K562 (cell line): ENCODE data around the gene SPHK2. TPM values are rescaled to one million over a fixed set of nuclear protein-coding genes. Genes with fewer than 3 reads are reported as not detected.

Source experiments
- ATAC-seq: fragments of 200-7000 bp; cut with Tn5 transposase; 3 replicates; pipeline ENCODE4 v1.9.1; 2020; ENCODE audit warnings: moderate library complexity
- BruUV-seq: library from RNA; stranded (reverse); fragments of 400-500 nt; replicated peaks from 2 replicates; lab custom pipeline; 2021; lab: Mats Ljungman, UMichigan
- CTCF ChIA-PET: fragments of 300-600 bp; formaldehyde crosslinking; extraction: SDS; loops from one replicate; lab custom pipeline; 2021; ENCODE audit warnings: low intra/inter-chr PET ratio; lab: Yijun Ruan, JAX
- POLR2A ChIA-PET: fragments of 300-600, 350-650 bp; sonication (Branson Sonifier 250); formaldehyde crosslinking; extraction: SDS; loops from one replicate; lab custom pipeline; 2021; ENCODE audit warnings: antibody characterized with exemption, inconsistent platforms; lab: Yijun Ruan, JAX
- DNase-seq, 4 experiments: peaks; one replicate each; pipeline versions ENCODE4 v3.0.0 to v3.0.0-alpha.2; 2011 to 2018; ENCODE audit warnings: low spot score in 3 of 4, mixed read lengths in 3 of 4; ENCODE audit errors: extremely low read depth in 1 of 4
- FAIRE-seq: peaks from 2 replicates; lab custom pipeline; 2011; peaks lifted over from hg19 to GRCh38; lab: Jason Lieb, UNC
- H2AFZ ChIP-seq: 2 replicates; pipeline ENCODE4 v1.6.0; 2011; ENCODE audit warnings: low read depth, low read length, control low read depth, inconsistent platforms
- H3K27ac ChIP-seq: fragments of 200-600 bp; 3 replicates; pipeline ENCODE4 v1.8.0; 2011; ENCODE audit warnings: low read depth, mild to moderate bottlenecking, control low read depth, inconsistent platforms, low read length, moderate library complexity, mixed read lengths; ENCODE audit errors: extremely low read depth
- H3K27me3 ChIP-seq, 2 experiments: fragments of 300-600 bp in 1 of 2; 2 replicates in 1 of 2; 3 replicates in 1 of 2; pipeline versions ENCODE4 v1.6.0 to v1.8.0; 2011; ENCODE audit warnings: inconsistent platforms in 2 of 2, low read length in 2 of 2, mild to moderate bottlenecking in 1 of 2, mixed read lengths in 1 of 2, moderate library complexity in 1 of 2; ENCODE audit not compliant: control insufficient read depth in 2 of 2, insufficient read depth in 2 of 2
- H3K36me3 ChIP-seq: fragments of 300-600 bp; 3 replicates; pipeline ENCODE4 v1.8.0; 2011; ENCODE audit warnings: mild to moderate bottlenecking, low read length, inconsistent platforms; ENCODE audit not compliant: control insufficient read depth, insufficient read depth
- H3K4me1 ChIP-seq, 2 experiments: fragments of 200-600 bp in 1 of 2; replicated peaks in 1 of 2; 2 replicates in 1 of 2; 3 replicates in 1 of 2; pipeline versions ENCODE4 v1.5.1 to v1.8.0; 2011; ENCODE audit warnings: inconsistent platforms in 2 of 2, low read length in 2 of 2, mild to moderate bottlenecking in 1 of 2, mixed read lengths in 1 of 2, moderate library complexity in 1 of 2; ENCODE audit not compliant: control insufficient read depth in 2 of 2, insufficient read depth in 2 of 2
- H3K4me2 ChIP-seq: 2 replicates; pipeline ENCODE4 v1.6.1; 2011; ENCODE audit warnings: low read length, control low read depth, inconsistent platforms, mixed read lengths; ENCODE audit not compliant: insufficient read depth
- H3K4me3 ChIP-seq: fragments of 200-600 bp; sonication (generic), shearing (Covaris generic); 2 replicates; pipeline ENCODE4 v1.5.1; 2016; ENCODE audit warnings: control low read depth, inconsistent platforms
- H3K79me2 ChIP-seq: fragments of 200-600 bp; 3 replicates; pipeline ENCODE4 v1.8.0; 2011; ENCODE audit warnings: low read length, inconsistent platforms; ENCODE audit not compliant: control insufficient read depth, insufficient read depth
- H3K9ac ChIP-seq, 2 experiments: 2 replicates each; pipeline versions ENCODE4 v1.6.0 to v1.6.1; 2011; ENCODE audit warnings: low read depth in 2 of 2, low read length in 2 of 2, control low read depth in 1 of 2, inconsistent platforms in 1 of 2, mild to moderate bottlenecking in 1 of 2, mixed read lengths in 1 of 2; ENCODE audit not compliant: insufficient read depth in 1 of 2
- H3K9me1 ChIP-seq: one replicate; pipeline ENCODE4 v1.6.0; 2011; ENCODE audit warnings: inconsistent platforms, mild to moderate bottlenecking, low read length, moderate library complexity; ENCODE audit not compliant: control insufficient read depth, insufficient read depth
- H3K9me3 ChIP-seq: replicated peaks from 2 replicates; pipeline ENCODE4 v1.5.1; 2011; ENCODE audit warnings: low read depth, low read length, inconsistent platforms; ENCODE audit not compliant: control insufficient read depth, insufficient read depth
- H4K20me1 ChIP-seq: replicated peaks from 2 replicates; pipeline ENCODE4 v1.6.1; 2011; ENCODE audit warnings: low read length, inconsistent platforms, mixed read lengths; ENCODE audit not compliant: control insufficient read depth, insufficient read depth
- CEBPB ChIP-seq: fragments of 450-650 bp; IDR thresholded peaks from 2 replicates; pipeline ENCODE4 v1.6.1; 2016; ENCODE audit warnings: missing genetic modification characterization, missing compliant biosample characterization
- CEBPG ChIP-seq, 3 experiments: fragments of 200-800 bp in 1 of 3; sonication (Bioruptor generic) in 1 of 3; sonication (generic) in 1 of 3; formaldehyde crosslinking in 1 of 3; IDR thresholded peaks in 2 of 3; conservative IDR thresholded peaks in 1 of 3; 2 replicates each; pipeline versions ENCODE4 v1.6.1 to v1.8.0; 2016 to 2022; ENCODE audit warnings: missing compliant biosample characterization in 2 of 3, missing genetic modification characterization in 2 of 3, mild to moderate bottlenecking in 1 of 3, missing genetic modification reagents in 1 of 3
- DEAF1 ChIP-seq: fragments of 450-650 bp; formaldehyde crosslinking; IDR thresholded peaks from 2 replicates; pipeline ENCODE4 v1.4.0; 2020; ENCODE audit warnings: mild to moderate bottlenecking, moderate library complexity
- E2F3 ChIP-seq: fragments of 250-450 bp; sonication (Bioruptor Pico); IDR thresholded peaks from 2 replicates; pipeline ENCODE4 v1.4.0; 2020; ENCODE audit warnings: mild to moderate bottlenecking
- RFX5 ChIP-seq: IDR thresholded peaks from 2 replicates; pipeline ENCODE4 v1.6.1; 2011; ENCODE audit warnings: low read depth, mild to moderate bottlenecking, improper control_type of control experiment, low read length
- ZNF696 ChIP-seq: fragments of 250-450 bp; sonication (Bioruptor Pico); conservative IDR thresholded peaks from 2 replicates; pipeline ENCODE4 v1.4.0; 2020; ENCODE audit warnings: mild to moderate bottlenecking, moderate library complexity
- ZNF76 ChIP-seq: fragments of 250-450 bp; sonication (Bioruptor Pico); IDR thresholded peaks from 2 replicates; pipeline ENCODE4 v1.4.0; 2020; ENCODE audit warnings: mild to moderate bottlenecking, moderate library complexity, borderline replicate concordance
- whole genome bisulfite sequencing: fragments of 100-300 bp; shearing (Covaris generic); methylation state at CpG from one replicate; pipeline ENCODE4 v1.1.6; 2016; ENCODE audit warnings: low coverage, mixed read lengths; ENCODE audit not compliant: insufficient coverage; ENCODE audit errors: missing lambda C conversion rate; 5-methylcytosine and 5-hydroxymethylcytosine counted together
- in situ Hi-C: fragments of 300-500 bp; cut with MboI; formaldehyde crosslinking; loops from 4 replicates; pipeline ENCODE4 v1.15.0; 2018; ENCODE audit warnings: inconsistent platforms, mixed read lengths
- intact Hi-C: fragments of 100-400 bp; cut with micrococcal nuclease; formaldehyde crosslinking; loops from 2 replicates; pipeline ENCODE4 v1.14.2; 2022
- polyA plus RNA-seq, 8 experiments: library from polyadenylated mRNA; depleted of rRNA in 4 of 8; stranded (reverse) in 5 of 8; unstranded in 3 of 8; fragments of >200 nt; fragmentation: Nextera tagmentation in 2 of 8; fragmentation: Illumina TruSeq in 1 of 8; extraction: Ambion mirVana in 2 of 8; extraction: Trizol in 1 of 8; gene quantifications; 2 replicates each; pipeline versions ENCODE4 v1.2.1 to v1.2.3, GENCODE V29; 2011 to 2014; ENCODE audit warnings: inconsistent platforms in 1 of 8, missing spikeins in 1 of 8
- total RNA-seq, 7 experiments: library from RNA; depleted of rRNA in 6 of 7; stranded (reverse); fragments of >200 nt in 6 of 7; fragmentation: Illumina TruSeq in 2 of 7; extraction: Trizol in 2 of 7; gene quantifications; 2 replicates each; pipeline versions ENCODE4 v1.2.1 to v1.2.3, GENCODE V29; 2011 to 2021; ENCODE audit warnings: low replicate concordance in 1 of 7
- TF ChIP-seq, protein P1 (sequence below), 2 experiments: fragments of 450-650 bp in 1 of 2; sonication (generic) in 1 of 2; formaldehyde crosslinking in 1 of 2; IDR thresholded peaks in 1 of 2; conservative IDR thresholded peaks in 1 of 2; 2 replicates each; pipeline versions ENCODE4 v1.6.1 to v1.8.1; 2016 to 2023; ENCODE audit warnings: mild to moderate bottlenecking in 2 of 2, moderate library complexity in 2 of 2, inconsistent platforms in 1 of 2, missing genetic modification reagents in 1 of 2
- TF ChIP-seq, protein P2 (sequence below): fragments of 250-450 bp; sonication (Bioruptor Pico); IDR thresholded peaks from 2 replicates; pipeline ENCODE4 v1.4.0; 2020; ENCODE audit warnings: mild to moderate bottlenecking, moderate library complexity

The SPHK2 gene
- total and polyA plus RNA-seq, 9 of the 15 experiments (the other 6 are each of a cell fraction or from before 2014, with no cell fraction given), result 0.10 to 15.2 (median 2.9) TPM

DNA sequence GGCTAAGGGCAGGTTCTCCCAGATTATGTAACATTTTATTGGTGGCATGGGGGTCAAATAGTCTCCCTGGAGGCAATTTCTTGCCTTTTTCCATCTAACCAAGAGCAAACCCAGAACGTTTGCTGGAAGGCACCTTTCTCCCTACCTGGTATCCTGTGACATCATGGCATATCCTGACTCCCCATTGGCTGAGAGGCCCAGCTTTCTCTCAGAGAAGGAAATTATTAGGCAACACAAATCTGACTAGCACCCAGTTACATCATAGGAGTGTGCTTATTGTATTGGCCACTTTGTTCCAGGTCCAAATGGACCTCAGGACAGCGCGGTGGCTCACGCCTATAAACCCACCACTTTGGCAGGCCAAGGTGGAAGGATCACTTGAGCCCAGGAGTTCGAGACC is 40.5 kb downstream of the SPHK2 start:
- TF ChIP-seq ZNF696 (no peak), E2F3 (no peak), ZNF76 (CRISPR knock-in tag) (no peak), RFX5 (peak; percentile 87), DEAF1 (CRISPR knock-in tag) (no peak), CEBPG (CRISPR knock-in tag; IDR thresholded peaks at IDR 0.05) (peak; percentile 21; the same call in 1 of the 2 replicates), CEBPG (tag; conservative IDR thresholded peaks at IDR 0.05 in 1 of 2, IDR thresholded peaks at IDR 0.05 in 1 of 2) (peak in 1 of 2 experiments; percentile 73; a peak in 2 of 4 replicates), CEBPB (tag) (peak; percentile 72)
- TF ChIP-seq, protein P1, sequence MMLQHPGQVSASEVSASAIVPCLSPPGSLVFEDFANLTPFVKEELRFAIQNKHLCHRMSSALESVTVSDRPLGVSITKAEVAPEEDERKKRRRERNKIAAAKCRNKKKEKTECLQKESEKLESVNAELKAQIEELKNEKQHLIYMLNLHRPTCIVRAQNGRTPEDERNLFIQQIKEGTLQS (IDR thresholded peaks at IDR 0.05), result 0 out of 2 replicates have a peak, but pooled peaks have one; percentile 7
- TF ChIP-seq, protein P1 (CRISPR knock-in tag; conservative IDR thresholded peaks at IDR 0.05), result no peak
- TF ChIP-seq, protein P2, sequence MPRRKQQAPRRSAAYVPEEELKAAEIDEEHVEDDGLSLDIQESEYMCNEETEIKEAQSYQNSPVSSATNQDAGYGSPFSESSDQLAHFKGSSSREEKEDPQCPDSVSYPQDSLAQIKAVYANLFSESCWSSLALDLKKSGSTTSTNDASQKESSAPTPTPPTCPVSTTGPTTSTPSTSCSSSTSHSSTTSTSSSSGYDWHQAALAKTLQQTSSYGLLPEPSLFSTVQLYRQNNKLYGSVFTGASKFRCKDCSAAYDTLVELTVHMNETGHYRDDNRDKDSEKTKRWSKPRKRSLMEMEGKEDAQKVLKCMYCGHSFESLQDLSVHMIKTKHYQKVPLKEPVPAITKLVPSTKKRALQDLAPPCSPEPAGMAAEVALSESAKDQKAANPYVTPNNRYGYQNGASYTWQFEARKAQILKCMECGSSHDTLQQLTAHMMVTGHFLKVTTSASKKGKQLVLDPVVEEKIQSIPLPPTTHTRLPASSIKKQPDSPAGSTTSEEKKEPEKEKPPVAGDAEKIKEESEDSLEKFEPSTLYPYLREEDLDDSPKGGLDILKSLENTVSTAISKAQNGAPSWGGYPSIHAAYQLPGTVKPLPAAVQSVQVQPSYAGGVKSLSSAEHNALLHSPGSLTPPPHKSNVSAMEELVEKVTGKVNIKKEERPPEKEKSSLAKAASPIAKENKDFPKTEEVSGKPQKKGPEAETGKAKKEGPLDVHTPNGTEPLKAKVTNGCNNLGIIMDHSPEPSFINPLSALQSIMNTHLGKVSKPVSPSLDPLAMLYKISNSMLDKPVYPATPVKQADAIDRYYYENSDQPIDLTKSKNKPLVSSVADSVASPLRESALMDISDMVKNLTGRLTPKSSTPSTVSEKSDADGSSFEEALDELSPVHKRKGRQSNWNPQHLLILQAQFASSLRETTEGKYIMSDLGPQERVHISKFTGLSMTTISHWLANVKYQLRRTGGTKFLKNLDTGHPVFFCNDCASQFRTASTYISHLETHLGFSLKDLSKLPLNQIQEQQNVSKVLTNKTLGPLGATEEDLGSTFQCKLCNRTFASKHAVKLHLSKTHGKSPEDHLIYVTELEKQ (CRISPR knock-in tag), result no peak
- no peak for FAIRE-seq
- CTCF ChIA-PET, result no interaction called here
- Histone ChIP-seq H2AFZ (0 out of 2 replicates have a peak overlapping the region, but pooled peaks have one; percentile 11), H3K9me3 (no peaks in the 10 kb centered on the region), H3K79me2 (no peaks in the 10 kb centered on the region), H3K4me2 (no peak overlapping the region), H3K27ac (no peak overlapping the region), H3K9me1 (no peaks in the 10 kb centered on the region), H4K20me1 (no peaks in the 10 kb centered on the region), H3K36me3 (no peaks in the 10 kb centered on the region), H3K4me3 (no peak overlapping the region), H3K4me1 (peaks cover 13 to 22% of the 10 kb centered on the region in 2 experiments), H3K27me3 (no peaks in the 10 kb centered on the region), H3K9ac (peak overlapping the region in 1 of 2 experiments; percentile 58; a peak in 1 of 4 replicates)
- peak in 2 of 4 experiments; percentile 61 to 63 for DNase-seq
- in situ Hi-C loops, result no loop called here
- BruUV-seq, result no TSS peak
- intact Hi-C loops, result no loop called here
- ATAC-seq, result no peak
- POLR2A ChIA-PET, result no interaction called here
- WGBS, result 79% methylated on average over 5 of the region's 5 CpGs
